HEK293T (cell line): ENCODE results near the gene ZNF273.

Experiments
- ARNT ChIP-seq: fragments of 450-650 bp; IDR thresholded peaks from 2 replicates; pipeline ENCODE4 v1.6.1; 2017; ENCODE audit warnings: mild to moderate bottlenecking
- ELF4 ChIP-seq: fragments of 450-650 bp; IDR thresholded peaks from 2 replicates; pipeline ENCODE4 v1.6.1; 2017; ENCODE audit warnings: antibody characterized with exemption
- FOXK2 ChIP-seq: fragments of 450-650 bp; IDR thresholded peaks from 2 replicates; pipeline ENCODE4 v1.6.1; 2016; ENCODE audit warnings: mild to moderate bottlenecking
- FOXM1 ChIP-seq: fragments of 450-650 bp; IDR thresholded peaks from 2 replicates; pipeline ENCODE4 v1.6.1; 2017; ENCODE audit warnings: mild to moderate bottlenecking, borderline replicate concordance
- HDGF ChIP-seq: fragments of 450-650 bp; IDR thresholded peaks from 2 replicates; pipeline ENCODE4 v1.6.1; 2017; ENCODE audit warnings: antibody characterized with exemption, borderline replicate concordance
- NFRKB ChIP-seq: fragments of 450-650 bp; IDR thresholded peaks from 2 replicates; pipeline ENCODE4 v1.6.1; 2016; ENCODE audit warnings: mild to moderate bottlenecking, moderate library complexity
- SP1 ChIP-seq: fragments of 450-650 bp; IDR thresholded peaks from 2 replicates; pipeline ENCODE4 v1.6.1; 2017
- TARDBP ChIP-seq: fragments of 450-650 bp; IDR thresholded peaks from 2 replicates; pipeline ENCODE4 v1.6.1; 2016
- ZNF384 ChIP-seq: fragments of 450-650 bp; IDR thresholded peaks from 2 replicates; pipeline ENCODE4 v1.6.1; 2016

- TF ChIP-seq HDGF: no peak
- no peak for TF ChIP-seq FOXM1
- TF ChIP-seq ARNT: no peak
- no peak for TF ChIP-seq FOXK2
- TF ChIP-seq SP1: no peak
- no peak for TF ChIP-seq ZNF384
- no peak for TF ChIP-seq NFRKB
- TF ChIP-seq TARDBP: no peak
- TF ChIP-seq ELF4: no peak
These were observed 24.4 kb upstream of the ZNF273 start for GRCh38 chr7:64878684-64879083.
